Endothelial cell of umbilical vein (primary cell): ENCODE measurements around the gene ARID1B.

Experiments
- CTCF ChIP-seq, 2 donors: IDR thresholded peaks; 1 replicate in 1 of 2; 2 replicates in 1 of 2; pipeline ENCODE4 v1.5.1; 2011; ENCODE audit warnings: low read length in 2 of 2, mild to moderate bottlenecking in 2 of 2, moderate library complexity in 2 of 2, control low read depth in 1 of 2, inconsistent platforms in 1 of 2, low read depth in 1 of 2; ENCODE audit not compliant: insufficient read depth in 1 of 2; ENCODE audit errors: extremely low read depth in 1 of 2
- EZH2 ChIP-seq: IDR thresholded peaks from 2 replicates; pipeline ENCODE4 v1.6.1; 2012; ENCODE audit warnings: borderline replicate concordance, low read depth, mild to moderate bottlenecking, moderate library complexity, low read length, inconsistent platforms; ENCODE audit not compliant: severe bottlenecking
- FOS ChIP-seq: IDR thresholded peaks from 2 replicates; pipeline ENCODE4 v1.6.1; 2011; ENCODE audit warnings: mild to moderate bottlenecking, low read length, moderate library complexity, borderline replicate concordance; ENCODE audit not compliant: insufficient read depth
- GATA2 ChIP-seq: IDR thresholded peaks from 2 replicates; pipeline ENCODE4 v1.7.0; 2011; ENCODE audit warnings: low read depth, mild to moderate bottlenecking, moderate library complexity, mixed read lengths, low read length; ENCODE audit not compliant: insufficient read length, insufficient read depth
- JUN ChIP-seq: IDR thresholded peaks from 2 replicates; pipeline ENCODE4 v1.6.1; 2011; ENCODE audit warnings: borderline replicate concordance, low read depth; ENCODE audit not compliant: insufficient read length, insufficient read depth
- MAX ChIP-seq: IDR thresholded peaks from 2 replicates; pipeline ENCODE4 v1.6.1; 2011; ENCODE audit not compliant: insufficient read depth, insufficient read length
- MYC ChIP-seq: IDR thresholded peaks from one replicate; pipeline ENCODE4 v1.6.1; 2011; ENCODE audit warnings: mild to moderate bottlenecking, low read depth, low read length
- POLR2A ChIP-seq: IDR thresholded peaks from 2 replicates; pipeline ENCODE4 v1.6.1; 2012; ENCODE audit warnings: low read depth, mild to moderate bottlenecking, control low read depth, low read length
- POLR2AphosphoS5 ChIP-seq: IDR thresholded peaks from 2 replicates; pipeline ENCODE4 v1.6.1; 2012; ENCODE audit warnings: low read depth, mild to moderate bottlenecking, control low read depth, low read length, moderate library complexity; ENCODE audit not compliant: insufficient read depth

- TF ChIP-seq POLR2A (no peak), MAX (no peak), CTCF (IDR thresholded peaks at IDR 0.05; ENCODE audit: extremely low read depth in 1 of 2, insufficient read depth in 1 of 2, low read depth in 1 of 2, low read length in 2 of 2) (no peak), POLR2AphosphoS5 (no peak), EZH2 (no peak), MYC (no peak), GATA2 (no peak), FOS (no peak), JUN (no peak)
These were observed 324.0 kb downstream of the ARID1B start for GRCh38 chr6:157101166-157101565.
